ENCODE measurements around the gene KRT28.

The KRT28 gene, protein sequence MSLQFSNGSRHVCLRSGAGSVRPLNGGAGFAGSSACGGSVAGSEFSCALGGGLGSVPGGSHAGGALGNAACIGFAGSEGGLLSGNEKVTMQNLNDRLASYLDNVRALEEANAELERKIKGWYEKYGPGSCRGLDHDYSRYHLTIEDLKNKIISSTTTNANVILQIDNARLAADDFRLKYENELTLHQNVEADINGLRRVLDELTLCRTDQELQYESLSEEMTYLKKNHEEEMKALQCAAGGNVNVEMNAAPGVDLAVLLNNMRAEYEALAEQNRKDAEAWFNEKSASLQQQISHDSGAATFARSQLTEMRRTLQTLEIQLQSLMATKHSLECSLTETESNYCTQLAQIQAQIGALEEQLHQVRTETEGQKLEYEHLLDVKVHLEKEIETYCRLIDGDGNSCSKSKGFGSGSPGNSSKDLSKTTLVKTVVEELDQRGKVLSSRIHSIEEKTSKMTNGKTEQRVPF

DNA sequence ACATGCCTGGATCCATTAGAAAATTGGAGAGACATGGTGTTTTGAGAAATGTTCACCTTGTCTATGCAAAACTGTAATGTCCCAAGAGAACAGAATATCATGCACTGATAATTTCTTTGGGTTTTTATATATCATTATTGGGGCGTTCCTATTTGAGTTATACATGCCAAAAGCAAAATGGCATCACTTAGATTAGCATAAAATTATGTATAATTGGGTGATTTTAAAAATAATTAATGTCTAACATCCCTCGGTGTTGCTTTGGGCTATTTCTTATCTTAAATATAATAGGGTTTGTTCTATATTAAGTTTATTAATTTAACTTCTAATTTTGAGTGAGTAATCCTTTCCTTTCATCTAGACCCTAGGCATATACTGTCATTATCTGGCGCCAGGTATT, at the start of gene KRT28:
Gene KRT28, minus strand, starts transcription at position 101 of the 400 bp plus-strand sequence. Its CDS starts 66 bp downstream, at position 35.
- DNase-seq: no peak

DNA sequence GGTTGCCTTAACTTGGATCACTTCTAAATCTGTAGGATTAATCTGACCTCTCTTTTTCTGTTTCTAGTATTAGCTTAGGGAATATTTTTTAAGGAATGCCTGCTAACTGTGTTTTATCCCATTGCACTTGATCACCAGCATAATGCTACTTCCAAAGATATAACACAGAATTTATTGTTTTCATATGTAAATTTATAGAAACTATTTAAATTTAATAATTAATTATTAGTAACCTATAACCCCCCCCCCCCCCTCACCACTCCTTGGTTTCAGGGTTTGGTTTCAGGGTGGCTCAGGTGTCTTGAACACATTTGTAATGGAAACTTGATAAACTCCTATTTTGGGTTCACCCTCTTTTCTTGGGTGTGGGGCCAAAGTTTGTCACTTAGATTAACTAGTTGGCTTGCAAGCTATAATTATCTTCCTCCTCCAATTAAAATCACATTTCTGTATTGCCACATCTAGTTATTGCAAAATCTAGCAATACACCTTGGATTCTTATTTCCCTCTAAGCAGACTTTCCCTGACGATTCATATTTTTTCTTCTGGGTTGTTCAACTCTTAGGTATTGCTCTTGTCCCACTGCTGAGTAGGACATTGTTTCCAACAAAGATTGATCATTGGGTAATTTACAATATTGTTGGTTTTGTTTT, 49.0 kb upstream of the KRT28 start:
- no peak for DNase-seq

DNA sequence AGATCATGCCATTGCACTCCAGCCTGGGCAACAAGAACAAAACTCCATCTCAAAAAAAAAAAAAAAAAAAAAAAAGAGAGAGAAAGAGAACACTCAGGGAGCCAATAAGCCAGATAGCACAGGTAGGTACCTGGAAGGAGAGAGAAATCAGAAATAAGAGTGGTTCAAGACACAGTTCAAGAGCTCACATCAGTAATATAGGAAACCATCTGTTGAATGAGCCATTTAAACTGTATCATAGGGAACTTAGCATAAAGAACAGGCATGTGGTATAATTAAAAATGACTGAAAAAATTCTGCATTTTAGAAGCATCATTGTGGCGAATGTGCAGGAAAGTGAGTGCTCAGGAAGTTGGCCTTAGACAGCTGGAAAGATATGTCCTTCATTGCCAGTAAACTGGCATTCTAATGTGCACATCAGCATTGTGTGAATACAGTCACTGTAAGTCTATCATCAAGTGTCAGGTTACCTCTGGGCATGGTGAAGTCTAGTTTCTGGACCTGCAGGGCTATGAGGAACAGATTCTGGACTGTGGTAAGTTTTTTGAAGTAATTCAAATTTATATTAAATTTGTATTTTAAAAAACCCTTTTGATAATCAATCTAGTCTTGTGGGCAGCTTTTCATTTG, 46.9 kb upstream of the KRT28 start:
- DNase-seq: no peak

DNA sequence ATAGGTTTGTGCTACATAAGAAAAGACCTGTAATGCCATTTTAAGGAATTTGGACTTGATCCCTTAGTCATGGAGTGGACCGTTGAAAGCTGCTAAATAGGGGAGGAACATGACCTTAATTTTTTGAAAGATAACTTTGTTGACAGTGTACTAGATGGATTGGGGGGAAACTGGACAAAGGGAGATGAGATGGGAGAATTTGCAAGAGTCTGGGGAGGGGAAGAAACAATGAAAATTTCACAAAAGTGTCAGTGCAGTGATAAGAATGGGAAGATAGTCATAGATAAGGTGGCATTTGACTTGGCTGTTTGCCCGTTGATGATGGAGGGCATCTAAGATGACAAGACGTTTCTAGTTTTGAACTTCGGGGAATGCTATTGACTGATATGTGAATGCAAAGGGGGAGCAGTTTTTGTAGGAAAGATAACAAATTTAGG, 44.9 kb upstream of the KRT28 start:
- DNase-seq: no peak

DNA sequence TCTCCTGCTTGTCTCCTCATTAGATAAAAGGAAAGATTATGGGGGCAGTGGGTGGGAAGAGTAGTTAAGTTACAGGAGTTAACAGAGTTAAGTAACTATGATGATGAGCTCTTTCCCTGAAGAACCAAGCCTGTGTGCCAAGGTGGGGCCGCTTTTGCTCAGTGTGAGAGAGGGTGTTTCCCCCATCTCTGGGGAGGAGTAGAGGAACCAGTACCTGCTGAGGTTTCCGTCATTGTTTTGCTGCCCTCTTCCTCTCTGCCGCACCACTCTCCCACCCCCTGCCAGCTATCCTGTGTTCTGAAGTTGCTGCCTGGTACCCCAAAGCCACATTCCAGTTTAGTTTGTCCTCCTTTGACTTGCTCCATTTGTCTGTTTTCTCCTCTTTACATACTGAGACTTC, 43.5 kb upstream of the KRT28 start:
- DNase-seq: no peak

DNA sequence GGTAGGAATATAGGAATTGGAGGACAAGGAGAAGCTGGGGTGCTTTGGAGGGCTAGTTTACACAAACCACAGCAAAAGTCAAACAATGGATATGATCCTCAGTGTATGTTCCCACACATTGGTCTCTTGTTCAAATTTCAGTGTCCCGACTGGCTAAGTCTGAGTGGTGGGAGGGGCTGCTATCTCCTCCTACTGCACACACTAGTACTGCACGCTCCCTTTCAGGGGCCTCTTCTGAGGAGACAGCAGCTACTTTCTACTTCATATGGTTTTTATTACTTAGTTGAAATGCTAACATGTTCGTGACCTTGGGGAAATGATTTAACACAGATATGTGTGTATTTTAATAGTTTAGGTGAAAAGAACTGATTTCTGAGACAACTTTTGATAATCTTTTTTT, 41.5 kb upstream of the KRT28 start:
- DNase-seq: no peak

DNA sequence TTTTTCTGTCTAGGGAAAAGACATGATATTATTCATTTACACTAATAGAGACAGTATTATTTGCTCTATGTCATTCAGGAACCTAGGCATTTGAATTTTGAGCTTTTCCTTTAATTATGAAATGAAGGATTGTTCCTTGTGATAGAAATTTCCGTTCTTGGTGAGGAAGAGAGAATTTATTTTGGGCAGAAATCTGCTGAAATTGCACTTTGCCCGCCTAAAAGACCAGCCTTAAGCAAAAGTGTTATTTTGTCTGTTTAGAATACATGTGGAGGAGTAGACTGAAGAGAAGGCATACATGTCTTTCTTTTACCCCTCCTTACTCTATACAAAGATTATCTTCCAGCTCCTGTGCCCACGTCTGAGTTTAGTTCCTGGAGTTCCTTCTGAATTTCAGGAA, 39.4 kb upstream of the KRT28 start:
- DNase-seq: no peak

DNA sequence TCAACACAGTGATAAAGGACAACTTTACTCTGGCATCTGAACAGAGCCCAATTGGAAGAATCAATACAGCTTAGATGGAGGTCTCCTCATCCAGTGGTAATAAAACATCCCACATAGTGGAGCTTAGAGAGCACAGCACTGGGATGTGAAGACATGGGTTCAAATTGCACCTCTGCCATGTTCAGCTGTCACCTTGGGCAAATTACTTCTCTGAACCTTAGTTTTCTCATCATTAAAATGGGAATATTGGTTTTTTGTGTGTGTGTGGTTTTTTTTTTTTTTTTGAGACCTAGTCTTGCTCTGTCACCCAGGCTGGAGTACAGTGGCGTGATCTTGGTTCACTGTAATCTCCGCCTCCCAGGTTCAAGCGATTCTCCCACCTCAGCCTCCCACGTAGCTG, 36.3 kb upstream of the KRT28 start:
- DNase-seq: no peak

DNA sequence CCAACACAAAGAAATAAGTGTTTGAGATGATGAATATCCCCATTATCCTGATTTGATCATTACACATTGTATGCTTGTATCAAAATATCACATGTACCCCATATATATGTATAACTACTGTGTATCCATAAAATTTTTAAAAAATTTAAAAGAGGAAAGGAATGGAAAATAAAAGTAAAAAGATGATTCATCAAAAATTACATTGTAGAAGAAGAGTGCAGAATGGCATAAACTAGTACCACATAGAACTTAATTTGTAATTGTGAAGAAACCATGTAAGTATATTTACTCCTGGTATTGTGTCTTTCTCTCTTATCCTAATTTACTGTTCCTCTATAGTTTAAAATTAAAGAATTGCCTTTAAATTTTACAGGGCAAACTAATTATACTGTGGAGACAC, 34.1 kb upstream of the KRT28 start:
- DNase-seq: no peak

DNA sequence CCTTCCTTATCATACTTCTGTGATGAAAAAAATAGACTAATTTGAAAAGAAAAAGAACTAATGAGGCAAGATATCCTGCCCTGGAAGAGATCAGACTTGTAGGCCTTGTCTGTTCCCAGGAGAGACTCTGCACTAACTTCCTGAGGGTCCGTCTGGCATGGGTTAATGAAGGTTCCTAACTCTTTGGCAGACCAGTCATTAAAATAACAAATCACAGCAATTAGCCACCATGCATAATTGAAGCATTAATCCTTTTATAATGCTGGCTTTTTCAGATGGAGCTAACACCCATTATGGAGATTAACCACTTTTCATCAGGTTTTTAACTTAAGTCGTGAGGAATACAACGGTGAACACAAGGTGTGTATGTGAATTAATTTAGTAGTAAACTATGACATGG, 33.1 kb upstream of the KRT28 start:
- DNase-seq: no peak

DNA sequence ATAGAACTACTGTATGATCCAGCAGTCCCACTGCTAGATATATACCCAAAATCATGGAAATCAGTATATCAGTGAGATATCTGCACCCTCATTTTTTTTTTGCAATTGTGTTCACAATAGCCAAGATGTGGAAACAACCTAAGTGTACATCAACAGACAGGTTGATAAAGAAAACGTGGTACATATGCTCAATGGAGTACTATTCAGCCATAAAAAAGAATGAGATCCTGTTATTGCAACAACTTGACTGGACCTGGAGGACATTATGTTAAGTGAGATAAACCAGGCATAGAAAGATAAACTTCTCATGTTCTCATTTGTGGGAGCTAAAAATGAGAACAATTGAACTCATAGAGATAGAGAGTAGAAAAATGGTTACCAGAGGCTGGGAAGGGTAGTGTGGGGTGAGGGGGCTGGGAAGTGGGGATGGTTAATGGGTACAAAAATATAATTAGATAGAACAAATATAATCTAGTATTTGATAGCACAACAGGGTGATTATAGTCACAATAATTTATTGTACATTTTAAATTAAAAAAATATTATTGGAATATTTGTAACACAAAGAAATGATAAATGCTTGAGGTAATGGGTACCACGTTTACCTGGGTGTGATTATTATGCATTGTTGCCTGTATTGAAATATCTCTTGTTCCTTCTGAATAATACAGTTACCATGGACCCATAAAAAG, 30.5 kb upstream of the KRT28 start:
- DNase-seq: no peak

DNA sequence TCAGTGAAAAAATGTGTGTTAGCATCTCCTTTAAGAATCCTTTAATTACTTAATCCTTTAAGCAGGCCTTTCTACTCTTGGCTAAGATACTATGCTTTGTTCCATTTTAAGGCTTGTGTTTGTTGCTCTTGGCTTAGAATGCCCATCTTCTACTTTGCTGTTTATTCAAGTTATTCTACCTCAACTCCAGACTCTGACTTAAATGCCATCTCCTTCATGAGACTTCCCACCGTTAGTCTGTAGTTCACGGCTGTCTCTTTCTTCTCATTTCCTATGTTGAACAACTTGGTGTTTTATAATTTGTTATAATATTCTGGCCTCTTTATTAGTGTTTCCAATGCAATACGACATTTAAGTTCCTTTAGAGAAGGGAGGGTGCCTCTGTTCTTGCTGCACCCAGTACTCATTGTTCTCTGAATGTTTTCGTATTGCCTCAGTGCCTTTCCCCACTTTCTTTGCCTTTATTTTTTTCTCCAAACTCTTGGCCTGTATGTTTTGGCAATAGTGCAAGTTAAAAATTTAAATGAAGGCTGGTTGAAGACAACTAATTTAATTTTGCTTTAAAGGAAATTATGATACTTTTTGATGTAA, 28.8 kb upstream of the KRT28 start:
- DNase-seq: no peak

DNA sequence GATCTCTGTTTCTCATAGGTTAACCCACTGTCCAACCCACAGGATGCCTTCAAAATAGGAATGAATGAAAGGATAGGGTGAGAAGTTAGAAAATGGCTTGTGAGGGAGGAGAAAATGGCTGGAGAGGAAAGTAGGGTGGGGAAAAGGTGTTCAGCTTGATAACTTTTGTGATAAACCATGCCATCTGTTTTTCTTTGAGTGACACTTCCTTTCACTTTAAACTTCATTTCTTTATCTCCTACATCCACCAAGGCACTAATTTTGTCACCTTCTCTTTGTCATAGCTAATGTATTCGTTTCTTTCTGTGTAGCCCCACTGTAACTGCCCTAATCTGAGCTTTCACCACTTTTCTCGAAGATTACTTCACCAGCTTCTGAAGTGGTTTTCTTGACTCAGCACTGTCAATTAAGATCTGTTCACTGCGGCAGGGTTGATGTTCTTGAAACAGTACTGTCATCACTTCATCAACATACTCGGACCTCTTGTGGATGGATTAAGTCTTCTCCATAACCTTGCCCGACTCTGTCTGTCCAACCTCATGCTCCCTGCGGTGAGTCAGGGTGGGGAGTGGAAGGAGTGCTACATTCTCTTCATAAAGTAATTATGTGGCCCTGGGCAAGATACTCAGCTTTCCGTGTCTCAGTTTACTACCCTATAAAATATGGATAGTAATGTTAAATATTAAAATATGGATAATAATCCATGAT, 28.1 kb upstream of the KRT28 start:
- no peak for DNase-seq

DNA sequence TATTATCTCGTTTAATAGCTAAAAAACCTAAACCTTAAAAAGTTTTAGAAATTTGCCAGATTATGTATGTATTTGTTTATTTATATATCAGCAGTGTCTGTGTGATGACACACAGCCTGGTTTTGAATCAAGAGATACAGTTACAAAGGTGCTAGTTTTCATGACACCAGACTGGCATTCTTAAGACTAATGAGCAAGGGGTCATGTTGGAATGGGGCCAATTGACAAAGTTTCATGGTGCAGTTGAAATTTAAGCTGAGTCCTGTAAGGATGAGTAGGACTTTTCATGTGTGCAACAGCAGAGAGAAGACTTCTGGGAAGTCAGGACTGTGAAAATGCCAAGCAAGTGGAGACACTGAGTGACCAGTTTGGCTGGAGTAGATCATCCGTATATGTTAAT, 25.8 kb upstream of the KRT28 start:
- DNase-seq: no peak

DNA sequence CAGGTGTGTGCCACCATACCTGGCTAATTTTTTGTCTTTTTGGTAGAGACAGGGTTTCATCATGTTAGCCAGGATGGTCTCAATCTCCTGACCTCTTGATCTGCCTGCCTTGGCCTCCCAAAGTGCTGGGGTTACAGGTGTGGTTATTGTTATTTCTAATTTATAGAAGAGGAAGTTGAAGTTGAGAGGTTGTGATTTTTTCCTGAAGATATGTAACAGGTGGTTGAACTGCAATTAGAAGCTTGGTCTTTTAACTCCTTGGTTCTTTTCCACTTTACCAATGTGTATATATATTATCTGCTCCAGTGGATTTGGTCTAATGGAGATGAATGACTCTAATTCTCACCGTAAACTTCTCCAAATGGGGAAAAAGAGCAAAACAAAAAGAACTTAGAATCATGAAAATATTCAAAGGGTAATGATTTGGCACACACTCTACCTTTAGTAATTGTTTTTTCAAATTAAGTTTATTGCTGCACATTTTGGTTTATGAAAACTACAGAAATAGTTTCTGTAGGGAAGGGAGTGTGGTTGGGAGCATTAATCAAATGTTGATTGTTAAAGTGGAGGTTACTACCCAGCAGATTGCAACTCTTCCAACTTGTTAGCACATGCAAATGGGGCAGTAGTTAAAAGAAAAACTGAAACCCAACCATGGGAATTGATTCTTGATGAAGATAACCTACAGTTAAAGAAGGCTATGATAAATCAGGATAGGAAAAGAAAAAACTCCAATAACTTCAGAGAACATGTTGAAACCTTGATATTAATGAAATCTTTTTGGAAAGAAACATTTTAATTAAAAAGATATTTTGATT, 24.5 kb upstream of the KRT28 start:
- no peak for DNase-seq

DNA sequence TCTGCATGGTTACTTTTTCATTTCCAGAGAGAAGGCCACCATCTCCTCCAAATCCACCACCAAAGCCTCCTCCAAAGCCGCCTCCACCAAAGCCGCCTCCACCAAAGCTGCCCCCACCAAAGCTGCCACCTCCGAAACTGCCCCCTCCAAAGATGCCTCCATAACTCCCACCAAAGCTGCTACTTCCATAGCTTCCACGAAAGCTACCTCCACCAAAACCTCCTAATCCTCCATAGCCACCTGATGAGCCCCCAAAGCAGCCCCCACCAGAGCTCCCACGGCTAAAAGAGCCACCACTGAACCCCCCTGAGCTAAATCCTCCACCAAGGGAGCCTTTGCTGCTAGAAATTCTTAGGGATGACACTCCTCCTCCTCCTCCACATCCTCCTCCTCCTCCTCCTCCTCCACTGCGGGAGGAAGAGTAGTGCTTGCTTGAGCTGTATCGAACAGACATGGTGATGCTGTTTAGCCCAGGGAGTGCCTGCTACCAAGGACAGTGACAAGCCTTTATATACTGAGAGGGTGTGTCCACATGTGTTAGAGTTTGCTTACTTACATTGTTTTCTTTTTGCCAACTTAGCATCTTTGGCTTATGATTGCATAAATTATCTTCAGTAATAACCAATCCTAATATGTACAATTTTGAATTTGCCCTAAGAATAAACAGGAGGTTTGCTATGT, 22.5 kb upstream of the KRT28 start, which contains the start of gene KRT10:
Gene KRT10, minus strand, starts transcription at position 483 of the 681 bp plus-strand sequence. Its CDS starts 29 bp downstream, at position 454.
- DNase-seq: no peak

DNA sequence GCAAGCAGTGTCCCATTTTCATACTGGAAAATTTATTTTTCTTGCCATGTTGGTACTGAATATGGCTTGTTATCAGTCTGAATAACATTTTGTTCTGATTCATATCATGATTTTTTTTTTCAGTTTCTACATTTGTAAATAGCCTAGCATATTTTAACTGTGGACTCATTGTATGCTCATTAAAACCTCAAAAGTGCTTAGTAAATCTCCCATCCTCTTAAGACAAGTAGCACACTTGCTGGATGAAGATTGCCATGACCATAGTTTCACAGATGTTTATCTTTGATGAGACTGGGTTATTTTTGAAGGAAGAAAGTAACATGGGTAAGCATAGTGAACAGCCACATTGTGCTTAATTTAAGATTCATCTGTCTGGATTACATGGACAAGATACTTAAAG, 21.8 kb upstream of the KRT28 start:
- DNase-seq: no peak

DNA sequence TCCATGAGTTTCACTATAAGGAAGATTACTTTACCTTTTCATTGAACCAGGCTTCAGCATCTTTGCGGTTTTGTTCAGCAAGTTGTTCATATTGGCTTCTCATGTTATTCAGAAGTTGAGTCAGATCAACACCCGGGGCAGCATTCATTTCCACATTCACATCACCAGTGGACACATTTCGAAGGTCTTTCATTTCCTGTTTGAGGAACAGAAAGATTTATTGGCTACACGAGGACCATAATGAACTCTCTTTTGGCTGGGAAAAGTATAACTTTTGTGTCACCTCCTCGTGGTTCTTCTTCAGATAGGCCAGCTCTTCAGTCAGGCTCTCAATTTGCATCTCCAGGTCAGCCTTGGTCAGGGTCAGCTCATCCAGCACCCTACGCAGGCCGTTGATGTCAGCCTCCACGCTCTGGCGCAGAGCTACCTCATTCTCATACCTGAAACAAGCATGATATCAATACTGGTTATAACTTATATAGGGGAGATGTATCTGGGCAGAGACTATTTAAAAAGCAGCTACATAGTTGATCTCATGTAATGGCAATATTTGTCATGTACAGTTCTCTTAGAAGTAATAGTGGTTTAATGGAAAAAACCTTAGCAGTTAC, 20.6 kb upstream of the KRT28 start:
- DNase-seq: no peak

DNA sequence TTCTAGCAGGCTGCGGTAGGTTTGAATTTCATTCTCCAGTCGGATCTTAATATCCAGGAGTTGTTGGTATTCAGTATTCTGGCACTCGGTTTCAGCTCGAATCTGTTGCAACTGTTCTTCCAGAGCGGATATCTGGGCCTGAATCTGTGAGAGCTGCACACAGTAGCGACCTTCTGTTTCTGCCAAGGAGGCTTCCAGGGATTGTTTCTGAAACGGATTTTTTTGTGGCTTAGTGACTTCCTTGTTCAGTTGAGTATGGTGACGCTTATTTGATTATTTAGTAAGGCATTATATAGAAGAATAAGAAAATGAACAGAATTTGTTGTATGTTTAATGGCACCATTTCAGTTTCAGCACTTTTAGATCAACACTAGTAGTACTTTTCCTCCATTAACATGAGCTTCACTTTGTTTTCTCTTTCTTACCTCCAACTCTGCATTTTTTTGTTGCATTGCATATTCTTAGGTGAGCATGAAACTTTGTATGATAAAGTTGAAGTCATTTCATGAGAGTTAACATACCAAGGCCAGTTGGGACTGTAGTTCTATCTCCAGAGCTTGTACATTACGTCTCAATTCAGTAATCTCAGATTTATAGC, 19.9 kb upstream of the KRT28 start:
- DNase-seq: no peak
